HepG2 (cell line): ENCODE results near the gene PLEKHN1. TPM values are rescaled to one million over a fixed set of nuclear protein-coding genes. Genes with fewer than 3 reads are reported as not detected.

Experiments
- DR1 ChIP-seq: sonication (generic); formaldehyde crosslinking; IDR thresholded peaks from 2 replicates; pipeline ENCODE4 v1.8.0; 2021; ENCODE audit warnings: mild to moderate bottlenecking, missing genetic modification reagents, inconsistent platforms
- EHMT2 ChIP-seq: fragments of 200-600 bp; sonication (generic); IDR thresholded peaks from 2 replicates; pipeline ENCODE4 v1.7.0; 2017; ENCODE audit warnings: antibody characterized with exemption, low read depth, low read length, borderline replicate concordance
- HDAC1 ChIP-seq: sonication (generic); formaldehyde crosslinking; IDR thresholded peaks from 2 replicates; pipeline ENCODE4 v1.5.1; 2020; ENCODE audit warnings: mild to moderate bottlenecking, missing genetic modification reagents
- HES4 ChIP-seq: sonication (generic); formaldehyde crosslinking; IDR thresholded peaks from 2 replicates; pipeline ENCODE4 v1.9.0; 2021; ENCODE audit warnings: mild to moderate bottlenecking, missing genetic modification reagents, borderline replicate concordance
- KDM5A ChIP-seq: fragments of 200-600 bp; sonication (generic); IDR thresholded peaks from 2 replicates; pipeline ENCODE4 v1.7.0; 2018; ENCODE audit warnings: antibody characterized with exemption, mild to moderate bottlenecking, low read length, borderline replicate concordance
- MAFK ChIP-seq, 2 experiments: IDR thresholded peaks in 1 of 2; conservative IDR thresholded peaks in 1 of 2; 2 replicates each; pipeline ENCODE4 v1.6.1; 2011; ENCODE audit warnings: improper control_type of control experiment in 2 of 2, low read length in 2 of 2
- MTA3 ChIP-seq: sonication (generic); formaldehyde crosslinking; IDR thresholded peaks from 2 replicates; pipeline ENCODE4 v1.4.0; 2020; ENCODE audit warnings: missing genetic modification reagents
- MYNN ChIP-seq: sonication (generic); formaldehyde crosslinking; IDR thresholded peaks from 2 replicates; pipeline ENCODE4 v1.4.0; 2020; ENCODE audit warnings: mild to moderate bottlenecking, low read depth, missing genetic modification reagents
- NCOA1 ChIP-seq: sonication (generic); formaldehyde crosslinking; IDR thresholded peaks from 2 replicates; pipeline ENCODE4 v1.9.0; 2021; ENCODE audit warnings: missing genetic modification reagents
- REPIN1 ChIP-seq: sonication (generic); formaldehyde crosslinking; IDR thresholded peaks from 2 replicates; pipeline ENCODE4 v1.8.0; 2022; ENCODE audit warnings: missing genetic modification reagents, low read depth, mild to moderate bottlenecking, borderline replicate concordance
- RFXANK ChIP-seq: IDR thresholded peaks from 2 replicates; pipeline ENCODE4 v1.6.1; 2016
- SNRNP70 ChIP-seq: fragments of 200-400 bp; formaldehyde crosslinking; IDR thresholded peaks from 2 replicates; pipeline ENCODE4 v1.6.1; 2017; ENCODE audit warnings: mild to moderate bottlenecking, low read depth, low read length, moderate library complexity
- SYNCRIP ChIP-seq: fragments of 200-400 bp; formaldehyde crosslinking; IDR thresholded peaks from 2 replicates; pipeline ENCODE4 v1.6.1; 2018; ENCODE audit warnings: mild to moderate bottlenecking, low read depth, low read length; ENCODE audit not compliant: insufficient read depth
- XRCC5 ChIP-seq: fragments of 200-400 bp; formaldehyde crosslinking; optimal IDR thresholded peaks from 2 replicates; pipeline ENCODE3; 2017; ENCODE audit warnings: mild to moderate bottlenecking, low read length
- ZNF224 ChIP-seq: sonication (generic); formaldehyde crosslinking; IDR thresholded peaks from 2 replicates; pipeline ENCODE4 v1.5.0; 2020; ENCODE audit warnings: mild to moderate bottlenecking, missing genetic modification reagents
- ZNF432 ChIP-seq: sonication (generic); formaldehyde crosslinking; IDR thresholded peaks from 2 replicates; pipeline ENCODE4 v1.5.0; 2020; ENCODE audit warnings: missing genetic modification reagents, mild to moderate bottlenecking, borderline replicate concordance
- ZNF468 ChIP-seq: sonication (generic); formaldehyde crosslinking; IDR thresholded peaks from 2 replicates; pipeline ENCODE4 v1.8.0; 2022; ENCODE audit warnings: mild to moderate bottlenecking, moderate library complexity, missing genetic modification reagents
- ZNF615 ChIP-seq: sonication (generic); formaldehyde crosslinking; IDR thresholded peaks from 2 replicates; pipeline ENCODE4 v1.5.0; 2020; ENCODE audit warnings: mild to moderate bottlenecking, missing genetic modification reagents, borderline replicate concordance
- polyA plus RNA-seq, 8 experiments: library from polyadenylated mRNA; depleted of rRNA in 3 of 8; stranded (reverse) in 7 of 8; unstranded in 1 of 8; fragments of >200 nt; fragmentation: Illumina TruSeq in 4 of 8; extraction: Trizol in 4 of 8; gene quantifications; 2 replicates each; pipeline versions ENCODE4 v1.2.1 to v1.2.3, GENCODE V29; 2011 to 2016; ENCODE audit warnings: low read depth in 4 of 8, missing spikeins in 1 of 8, mixed read lengths in 1 of 8; ENCODE audit not compliant: insufficient read depth in 1 of 8
- total RNA-seq, 5 experiments: library from RNA; depleted of rRNA; stranded (reverse); fragments of >200 nt; fragmentation: Illumina TruSeq; extraction: Trizol; gene quantifications; 2 replicates each; pipeline ENCODE4 v1.2.3, GENCODE V29; 2016; ENCODE audit warnings: low read depth in 1 of 5
- TF ChIP-seq, protein P1 (sequence below): sonication (generic); formaldehyde crosslinking; IDR thresholded peaks from 2 replicates; pipeline ENCODE4 v1.4.0; 2020; ENCODE audit warnings: mild to moderate bottlenecking, missing genetic modification reagents
- TF ChIP-seq, protein P2 (sequence below): sonication (generic); formaldehyde crosslinking; IDR thresholded peaks from 2 replicates; pipeline ENCODE4 v1.4.0; 2020; ENCODE audit warnings: missing genetic modification reagents, low read depth, mild to moderate bottlenecking, borderline replicate concordance
- TF ChIP-seq, protein P3 (sequence below), 2 experiments: IDR thresholded peaks; 2 replicates each; pipeline ENCODE4 v1.6.1; 2011 to 2012; ENCODE audit warnings: low read length in 2 of 2, borderline replicate concordance in 1 of 2, low read depth in 1 of 2, mild to moderate bottlenecking in 1 of 2, moderate library complexity in 1 of 2

The PLEKHN1 gene
- total and polyA plus RNA-seq, 2 of the 13 experiments (the other 11 are each of a cell fraction or from before 2014, with no cell fraction given), result 0.42 to 0.58 TPM

DNA sequence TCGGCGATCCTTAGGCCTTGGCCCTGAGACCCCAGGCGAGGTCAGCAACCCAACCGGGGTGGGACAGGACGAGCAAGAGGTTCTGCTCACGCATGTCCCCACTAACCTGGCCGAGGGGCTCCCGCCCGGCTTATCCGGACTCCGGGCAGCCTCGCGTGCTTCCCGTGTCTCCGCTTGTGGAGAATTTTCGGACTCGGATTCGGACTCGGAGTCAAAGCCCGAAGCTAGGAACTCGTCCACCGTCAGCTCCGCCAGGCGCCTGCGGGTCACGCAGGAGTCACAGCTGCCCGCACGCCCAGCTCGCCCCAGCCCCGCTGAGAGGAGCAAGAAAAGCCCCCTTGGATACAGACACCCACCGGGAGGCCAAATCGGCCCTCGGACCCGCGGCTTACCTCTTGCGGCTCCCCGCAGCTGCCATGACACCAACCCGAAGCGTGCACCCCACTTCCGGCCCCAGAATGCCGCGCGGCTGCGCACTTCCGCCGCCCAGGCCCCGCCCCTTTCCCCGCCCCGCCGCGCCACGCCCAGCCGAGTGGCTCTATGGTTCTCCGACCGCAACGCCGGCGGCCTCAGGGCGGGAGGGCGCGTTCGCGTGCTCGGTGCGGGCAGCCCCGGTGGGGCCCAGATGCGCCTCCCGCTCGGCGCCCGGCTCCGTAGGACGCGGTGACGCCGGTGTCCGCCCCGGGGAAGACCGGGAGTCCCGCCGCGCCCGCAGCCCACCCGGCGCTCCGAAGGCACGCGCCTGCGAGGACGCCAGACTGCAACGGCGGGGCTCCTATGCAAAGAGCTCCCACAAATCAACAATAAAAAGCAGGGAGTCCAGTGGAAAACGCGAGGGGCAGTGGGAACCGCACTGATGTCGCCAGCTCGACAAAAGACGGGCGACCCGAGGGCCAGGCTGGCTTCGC is 7.2 kb upstream of the PLEKHN1 start, which contains the start of gene NOC2L (continued):
- TF ChIP-seq ZNF615 (CRISPR knock-in tag), result no peak
- TF ChIP-seq, protein P1, sequence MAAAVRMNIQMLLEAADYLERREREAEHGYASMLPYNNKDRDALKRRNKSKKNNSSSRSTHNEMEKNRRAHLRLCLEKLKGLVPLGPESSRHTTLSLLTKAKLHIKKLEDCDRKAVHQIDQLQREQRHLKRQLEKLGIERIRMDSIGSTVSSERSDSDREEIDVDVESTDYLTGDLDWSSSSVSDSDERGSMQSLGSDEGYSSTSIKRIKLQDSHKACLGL, result peak; percentile 61; the same call in 1 of the 2 replicates
- no peak for TF ChIP-seq REPIN1 (CRISPR knock-in tag)
- no peak for TF ChIP-seq MAFK (conservative IDR thresholded peaks at IDR 0.05 in 1 of 2, IDR thresholded peaks at IDR 0.05 in 1 of 2; ENCODE audit: low read length in 2 of 2)
- no peak for TF ChIP-seq MYNN (CRISPR knock-in tag)
- TF ChIP-seq, protein P2, sequence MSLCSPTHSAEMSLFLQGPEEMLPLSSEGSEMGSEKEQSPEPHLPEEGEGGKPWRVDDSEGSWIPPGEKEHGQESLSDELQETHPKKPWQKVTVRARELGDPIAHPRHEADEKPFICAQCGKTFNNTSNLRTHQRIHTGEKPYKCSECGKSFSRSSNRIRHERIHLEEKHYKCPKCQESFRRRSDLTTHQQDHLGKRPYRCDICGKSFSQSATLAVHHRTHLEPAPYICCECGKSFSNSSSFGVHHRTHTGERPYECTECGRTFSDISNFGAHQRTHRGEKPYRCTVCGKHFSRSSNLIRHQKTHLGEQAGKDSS (CRISPR knock-in tag), result no peak
- TF ChIP-seq SYNCRIP, result no peak
- no peak for TF ChIP-seq RFXANK (CRISPR knock-in tag)
- no peak for TF ChIP-seq EHMT2
- TF ChIP-seq ZNF432 (CRISPR knock-in tag), result no peak
- no peak for TF ChIP-seq NCOA1 (CRISPR knock-in tag)
- TF ChIP-seq SNRNP70, result no peak
- peak; percentile 94 for TF ChIP-seq HDAC1 (CRISPR knock-in tag)
- TF ChIP-seq, protein P3, sequence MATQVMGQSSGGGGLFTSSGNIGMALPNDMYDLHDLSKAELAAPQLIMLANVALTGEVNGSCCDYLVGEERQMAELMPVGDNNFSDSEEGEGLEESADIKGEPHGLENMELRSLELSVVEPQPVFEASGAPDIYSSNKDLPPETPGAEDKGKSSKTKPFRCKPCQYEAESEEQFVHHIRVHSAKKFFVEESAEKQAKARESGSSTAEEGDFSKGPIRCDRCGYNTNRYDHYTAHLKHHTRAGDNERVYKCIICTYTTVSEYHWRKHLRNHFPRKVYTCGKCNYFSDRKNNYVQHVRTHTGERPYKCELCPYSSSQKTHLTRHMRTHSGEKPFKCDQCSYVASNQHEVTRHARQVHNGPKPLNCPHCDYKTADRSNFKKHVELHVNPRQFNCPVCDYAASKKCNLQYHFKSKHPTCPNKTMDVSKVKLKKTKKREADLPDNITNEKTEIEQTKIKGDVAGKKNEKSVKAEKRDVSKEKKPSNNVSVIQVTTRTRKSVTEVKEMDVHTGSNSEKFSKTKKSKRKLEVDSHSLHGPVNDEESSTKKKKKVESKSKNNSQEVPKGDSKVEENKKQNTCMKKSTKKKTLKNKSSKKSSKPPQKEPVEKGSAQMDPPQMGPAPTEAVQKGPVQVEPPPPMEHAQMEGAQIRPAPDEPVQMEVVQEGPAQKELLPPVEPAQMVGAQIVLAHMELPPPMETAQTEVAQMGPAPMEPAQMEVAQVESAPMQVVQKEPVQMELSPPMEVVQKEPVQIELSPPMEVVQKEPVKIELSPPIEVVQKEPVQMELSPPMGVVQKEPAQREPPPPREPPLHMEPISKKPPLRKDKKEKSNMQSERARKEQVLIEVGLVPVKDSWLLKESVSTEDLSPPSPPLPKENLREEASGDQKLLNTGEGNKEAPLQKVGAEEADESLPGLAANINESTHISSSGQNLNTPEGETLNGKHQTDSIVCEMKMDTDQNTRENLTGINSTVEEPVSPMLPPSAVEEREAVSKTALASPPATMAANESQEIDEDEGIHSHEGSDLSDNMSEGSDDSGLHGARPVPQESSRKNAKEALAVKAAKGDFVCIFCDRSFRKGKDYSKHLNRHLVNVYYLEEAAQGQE (IDR thresholded peaks at IDR 0.05; ENCODE audit: borderline replicate concordance in 1 of 2, low read depth in 1 of 2, low read length in 2 of 2), result no peak
- TF ChIP-seq ZNF468 (CRISPR knock-in tag), result no peak
- TF ChIP-seq XRCC5, result no peak
- peak; percentile 95 for TF ChIP-seq KDM5A
- no peak for TF ChIP-seq ZNF224 (CRISPR knock-in tag)
- peak; percentile 20; the same call in 1 of the 2 replicates for TF ChIP-seq DR1 (CRISPR knock-in tag)
- TF ChIP-seq HES4 (CRISPR knock-in tag), result no peak
- no peak for TF ChIP-seq MTA3
